Omental fat pad (tissue), 4 donors: ENCODE results near the gene NME4. TPM values are rescaled to one million over a fixed set of nuclear protein-coding genes. Genes with fewer than 3 reads are reported as not detected.

Experiments
- ATAC-seq: fragments of 150-250 bp; one replicate; pipeline ENCODE4 v1.9.1; 2016; ENCODE audit warnings: mild to moderate bottlenecking, moderate library complexity; ENCODE audit not compliant: low FRiP score
- DNase-seq: peaks from one replicate; pipeline ENCODE4 v3.0.0-alpha.2; 2019; ENCODE audit warnings: low spot score
- small RNA-seq: library from RNA; depleted of rRNA; stranded (forward); fragments of <200 nt; gene quantifications from one replicate; pipeline ENCODE3, GENCODE V24; 2016
- total RNA-seq, 4 donors: library from RNA; depleted of rRNA; stranded (reverse); fragments of >200 nt; gene quantifications; one replicate each; pipeline ENCODE4 v1.1.0, GENCODE V29; 2016
- TF ChIP-seq, protein P1 (sequence below), 3 donors: fragments of 450-650 bp; IDR thresholded peaks; one replicate each; pipeline ENCODE4 v1.5.1; 2016 to 2017; ENCODE audit warnings: antibody characterized with exemption in 3 of 3, mild to moderate bottlenecking in 3 of 3, moderate library complexity in 2 of 3

The NME4 gene
- total RNA-seq, 4 donors from 2014 or later = 49.5 to 115 (median 79.3) TPM

DNA sequence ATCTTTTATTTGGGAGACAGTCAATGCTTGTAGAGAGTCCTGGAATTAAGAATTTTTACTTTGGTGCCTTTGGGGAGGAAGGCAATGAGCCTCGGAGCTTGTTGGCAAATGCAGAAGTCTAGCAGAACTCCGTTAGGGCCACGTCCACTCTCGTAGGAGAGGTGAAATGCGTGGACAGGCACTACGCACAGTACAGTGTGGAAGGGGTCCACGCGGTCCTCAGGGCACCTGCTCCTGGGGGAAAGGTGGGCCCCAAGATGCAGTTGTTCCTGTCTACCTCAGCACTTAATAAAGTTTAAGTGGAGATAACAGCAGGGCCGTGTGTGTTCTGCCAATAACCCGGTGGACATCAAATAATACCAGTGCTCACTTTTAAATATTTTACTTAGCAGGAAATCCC, 30.3 kb downstream of the NME4 start:
- DNase-seq = no peak
- TF ChIP-seq, protein P1, sequence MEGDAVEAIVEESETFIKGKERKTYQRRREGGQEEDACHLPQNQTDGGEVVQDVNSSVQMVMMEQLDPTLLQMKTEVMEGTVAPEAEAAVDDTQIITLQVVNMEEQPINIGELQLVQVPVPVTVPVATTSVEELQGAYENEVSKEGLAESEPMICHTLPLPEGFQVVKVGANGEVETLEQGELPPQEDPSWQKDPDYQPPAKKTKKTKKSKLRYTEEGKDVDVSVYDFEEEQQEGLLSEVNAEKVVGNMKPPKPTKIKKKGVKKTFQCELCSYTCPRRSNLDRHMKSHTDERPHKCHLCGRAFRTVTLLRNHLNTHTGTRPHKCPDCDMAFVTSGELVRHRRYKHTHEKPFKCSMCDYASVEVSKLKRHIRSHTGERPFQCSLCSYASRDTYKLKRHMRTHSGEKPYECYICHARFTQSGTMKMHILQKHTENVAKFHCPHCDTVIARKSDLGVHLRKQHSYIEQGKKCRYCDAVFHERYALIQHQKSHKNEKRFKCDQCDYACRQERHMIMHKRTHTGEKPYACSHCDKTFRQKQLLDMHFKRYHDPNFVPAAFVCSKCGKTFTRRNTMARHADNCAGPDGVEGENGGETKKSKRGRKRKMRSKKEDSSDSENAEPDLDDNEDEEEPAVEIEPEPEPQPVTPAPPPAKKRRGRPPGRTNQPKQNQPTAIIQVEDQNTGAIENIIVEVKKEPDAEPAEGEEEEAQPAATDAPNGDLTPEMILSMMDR (IDR thresholded peaks at IDR 0.05) = no peak
- ATAC-seq = no peak

DNA sequence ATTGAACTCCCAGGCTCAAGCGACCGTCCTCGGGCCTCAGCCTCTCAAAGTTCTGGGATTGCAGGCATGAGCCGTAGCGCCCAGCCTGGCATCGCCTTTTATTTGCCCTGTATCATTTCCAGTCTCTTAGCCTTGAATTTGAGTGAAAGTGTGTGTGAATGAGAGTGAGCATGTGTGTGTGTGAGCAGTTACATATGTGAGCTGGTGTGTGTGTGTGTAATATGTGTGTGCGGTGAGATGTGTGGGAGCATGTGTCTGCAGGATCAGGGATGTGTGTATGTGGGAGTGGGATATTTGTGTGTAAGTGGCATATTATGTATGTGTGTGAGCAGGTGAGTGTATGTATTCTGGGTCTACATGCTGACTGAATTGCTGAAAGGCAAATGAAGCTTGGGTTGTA, 33.9 kb downstream of the NME4 start:
- TF ChIP-seq, protein P1 (IDR thresholded peaks at IDR 0.05) = no peak
- no peak for DNase-seq
- no peak for ATAC-seq

DNA sequence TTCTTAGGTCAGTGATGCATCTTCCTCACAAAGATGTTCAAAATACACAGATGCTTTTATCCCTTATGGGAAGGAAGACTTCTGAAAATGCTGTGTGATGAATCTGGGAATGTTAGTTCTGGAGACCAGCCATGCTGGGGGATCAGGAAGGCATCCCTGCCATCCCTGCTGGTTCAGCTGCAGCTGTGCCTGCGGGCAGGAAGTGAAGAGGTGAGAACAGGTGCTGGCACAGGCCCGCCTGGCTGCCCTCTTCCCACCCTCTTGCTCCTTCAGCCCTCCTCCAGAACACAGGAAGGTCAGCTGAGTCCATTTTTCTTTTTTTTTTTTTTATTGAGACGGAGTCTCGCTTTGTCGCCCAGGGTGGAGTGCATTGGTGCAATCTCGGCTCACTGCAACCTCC, 43.6 kb downstream of the NME4 start:
- DNase-seq (no peak), ATAC-seq (no peak)

DNA sequence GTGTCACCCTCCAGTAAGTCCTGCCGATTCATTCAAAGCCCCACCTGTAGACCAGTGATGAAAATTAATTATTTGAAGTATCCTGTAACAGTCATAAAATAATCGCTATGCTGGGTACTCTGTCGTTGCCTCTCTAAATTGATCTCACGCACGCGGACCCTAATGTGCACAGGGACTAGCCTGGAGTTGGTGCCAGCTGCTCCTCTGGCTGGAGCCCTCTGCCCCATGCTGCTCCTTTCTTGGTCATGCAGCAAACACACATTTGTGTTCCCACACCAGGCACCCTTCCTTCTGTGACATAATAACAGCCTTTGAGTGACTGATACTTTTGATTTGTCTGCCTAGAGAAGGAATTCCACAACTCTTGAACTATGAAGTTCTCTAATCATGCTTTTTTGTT, 44.4 kb downstream of the NME4 start:
- no peak for DNase-seq
- TF ChIP-seq, protein P1 (IDR thresholded peaks at IDR 0.05) = no peak
- ATAC-seq = no peak

More for the DNA sequence above, 43.6 kb downstream of the NME4 start:
- TF ChIP-seq, protein P1 (IDR thresholded peaks at IDR 0.05) = no peak

DNA sequence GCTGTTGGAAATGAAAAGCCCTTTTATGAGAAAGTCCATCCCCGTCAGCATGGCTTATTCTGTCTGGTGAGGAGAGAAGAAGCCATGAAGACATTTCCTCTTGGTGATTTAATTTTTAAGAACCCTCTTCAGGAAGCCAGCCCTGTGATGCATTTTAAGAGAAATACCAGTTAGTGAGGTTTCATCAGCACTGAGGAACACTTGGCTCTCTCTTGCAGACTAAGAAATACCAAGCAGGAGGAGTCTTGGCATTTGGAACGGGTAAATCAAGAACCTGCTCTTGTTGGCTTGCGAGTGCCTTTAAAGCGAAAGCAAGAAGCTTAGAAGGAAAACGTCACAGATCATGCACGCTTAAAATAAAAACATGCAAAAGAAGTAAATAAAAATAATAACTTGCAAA, 46.0 kb downstream of the NME4 start:
- DNase-seq (no peak), ATAC-seq (peak; percentile 37)
- TF ChIP-seq, protein P1 (IDR thresholded peaks at IDR 0.05) = no peak

DNA sequence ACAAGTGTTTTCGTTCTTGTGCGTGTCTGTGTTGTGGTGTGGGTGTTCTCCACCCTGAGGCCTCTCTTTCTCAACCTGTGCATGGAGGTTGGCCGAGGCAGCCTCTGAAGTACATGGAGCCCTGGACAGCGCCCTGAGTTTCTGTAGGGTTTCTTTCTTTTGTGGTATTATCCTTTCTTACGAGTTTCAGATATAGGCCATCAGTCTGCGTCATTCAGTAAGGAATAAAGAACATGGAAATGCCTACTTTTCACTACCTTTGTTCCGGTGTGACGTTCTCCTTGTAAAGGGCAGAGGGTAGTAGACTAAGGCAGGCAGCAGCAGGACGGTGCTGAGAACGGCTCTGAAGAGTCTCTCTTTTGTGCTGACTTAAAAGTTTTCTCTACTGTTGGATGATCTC, 47.0 kb downstream of the NME4 start:
- TF ChIP-seq, protein P1 (IDR thresholded peaks at IDR 0.05) = no peak
- no peak for DNase-seq
- ATAC-seq = no peak

- DNase-seq (no peak), ATAC-seq (no peak)
- TF ChIP-seq, protein P1 (IDR thresholded peaks at IDR 0.05) = no peak
Measured at GRCh38 chr16:445566-445965, 48.6 kb downstream of the NME4 start.

Small RNA genes within 50 kb of the gene (small RNA-seq; reads per million reads assigned to genes)
- gene RF00019 = not detected

Other genes starting within 250 kb of the NME4 start
- not detected for gene HBZ, start 244.6 kb upstream of the NME4 start, total RNA-seq
- gene HBM, start 231.2 kb upstream of the NME4 start, total RNA-seq = not detected
- gene HBA2, start 224.3 kb upstream of the NME4 start, total RNA-seq = 1,000 to 10,000 TPM in 1 of 4 donors, 100 to 1,000 TPM in 2, 10 to 100 TPM in 1; 91.3 to 2,323 (median 185) TPM
- 100 to 1,000 TPM in 2 of 4 donors, 10 to 100 TPM in 2; 56.8 to 998 (median 122) TPM for gene HBA1, start 220.5 kb upstream of the NME4 start, total RNA-seq
- gene HBQ1, start 216.7 kb upstream of the NME4 start, total RNA-seq = 1 to 10 TPM in 1 of 4 donors, not detected in 3; 3.0 TPM
- 100 to 1,000 TPM in 1 of 4 donors, 10 to 100 TPM in 3; 52.7 to 115 (median 76.8) TPM for gene LUC7L, start 167.8 kb upstream of the NME4 start, total RNA-seq
- 100 to 1,000 TPM in 1 of 4 donors, 10 to 100 TPM in 3; 48.5 to 119 (median 69.3) TPM for gene FAM234A, start 162.4 kb upstream of the NME4 start, total RNA-seq
- gene RGS11, start 121.3 kb upstream of the NME4 start, total RNA-seq = 10 to 100 TPM in 2 of 4 donors, 1 to 10 TPM in 2; 5.0 to 23.5 (median 13.8) TPM
- 10 to 100 TPM in 1 of 4 donors, 1 to 10 TPM in 2, not detected in 1; 2.3 to 12.2 (median 5.9) TPM for gene ARHGDIG, start 116.6 kb upstream of the NME4 start, total RNA-seq
- gene PDIA2, start 114.0 kb upstream of the NME4 start, total RNA-seq = 1 to 10 TPM in 3 of 4 donors, not detected in 1; 1.5 to 5.3 (median 2.7) TPM
- gene AXIN1, start 44.5 kb upstream of the NME4 start, total RNA-seq = 10 to 100 TPM; 17.0 to 36.6 (median 20.9) TPM
- 10 to 100 TPM; 53.3 to 58.2 (median 53.9) TPM for gene MRPL28, start 26.7 kb upstream of the NME4 start, total RNA-seq
- gene PGAP6, start 15.2 kb upstream of the NME4 start, total RNA-seq = 10 to 100 TPM; 27.3 to 41.1 (median 39.0) TPM
- gene DECR2, start 4.7 kb downstream of the NME4 start, total RNA-seq = 10 to 100 TPM; 16.5 to 30.9 (median 21.4) TPM
- 10 to 100 TPM; 24.9 to 52.2 (median 48.7) TPM for gene RAB11FIP3, start 28.4 kb downstream of the NME4 start, total RNA-seq
- 10 to 100 TPM; 16.4 to 87.2 (median 22.0) TPM for gene CAPN15, start 130.5 kb downstream of the NME4 start, total RNA-seq
- gene PRR35, start 163.2 kb downstream of the NME4 start, total RNA-seq = under 1 TPM in 1 of 4 donors, not detected in 3; 0.19 TPM
- gene NHLRC4, start 169.8 kb downstream of the NME4 start, total RNA-seq = 1 to 10 TPM in 3 of 4 donors, under 1 TPM in 1; 0.24 to 5.5 (median 1.2) TPM
- gene PIGQ, start 172.8 kb downstream of the NME4 start, total RNA-seq = 10 to 100 TPM; 22.0 to 25.1 (median 23.8) TPM
- 10 to 100 TPM; 11.6 to 20.6 (median 14.8) TPM for gene RAB40C, start 192.9 kb downstream of the NME4 start, total RNA-seq
- gene WFIKKN1, start 233.8 kb downstream of the NME4 start, total RNA-seq = under 1 TPM in 3 of 4 donors, not detected in 1; 0.19 to 0.63 (median 0.25) TPM
- gene METTL26, start 239.1 kb downstream of the NME4 start, total RNA-seq = 100 to 1,000 TPM in 3 of 4 donors, 10 to 100 TPM in 1; 75.7 to 155 (median 111) TPM
- 10 to 100 TPM; 33.3 to 54.7 (median 41.3) TPM for gene MCRIP2, start 244.6 kb downstream of the NME4 start, total RNA-seq